Body of pancreas (tissue), 4 donors: ENCODE results near the gene TBL1X. TPM values are rescaled to one million over a fixed set of nuclear protein-coding genes. Genes with fewer than 3 reads are reported as not detected.

Experiments
- ATAC-seq: fragments of 150-250 bp; one replicate; pipeline ENCODE4 v1.9.1; 2016
- DNase-seq, 4 donors: peaks; one replicate each; pipeline ENCODE4 v3.0.0-alpha.2; 2019
- H3K27ac ChIP-seq, 4 donors: fragments of 200-600 bp; sonication (generic); 1 replicate in 3 of 4; 2 replicates in 1 of 4; pipeline versions ENCODE4 v1.5.1 to v1.6.1; 2016 to 2019; ENCODE audit warnings: mild to moderate bottlenecking in 1 of 4, mixed read lengths in 1 of 4, moderate library complexity in 1 of 4
- H3K27me3 ChIP-seq, 2 donors: fragments of 200-600 bp; sonication (generic); one replicate each; pipeline ENCODE4 v1.6.0; 2016; ENCODE audit warnings: mild to moderate bottlenecking in 1 of 2
- H3K36me3 ChIP-seq, 2 donors: fragments of 200-600 bp; sonication (generic); replicated peaks in 1 of 2; 2 replicates each; pipeline ENCODE4 v1.5.1; 2016; ENCODE audit warnings: low read depth in 2 of 2; ENCODE audit not compliant: insufficient read depth in 1 of 2
- H3K4me1 ChIP-seq: fragments of 200-600 bp; sonication (generic); one replicate; pipeline ENCODE4 v1.6.0; 2016
- H3K4me3 ChIP-seq, 2 donors: fragments of 200-600 bp; sonication (generic); 1 replicate in 1 of 2; 2 replicates in 1 of 2; pipeline ENCODE4 v1.5.1; 2016 to 2019
- H3K9me3 ChIP-seq, 3 donors: fragments of 200-600 bp; sonication (generic); 1 replicate in 2 of 3; 2 replicates in 1 of 3; pipeline ENCODE4 v1.5.1; 2016
- CTCF ChIP-seq, 7 experiments: fragments of 450-650 bp in 4 of 7; fragments of 200-600 bp in 3 of 7; sonication (generic) in 3 of 7; IDR thresholded peaks; one replicate each; pipeline ENCODE4 v1.5.1; 2016 to 2019; ENCODE audit warnings: antibody characterized with exemption in 7 of 7
- POLR2A ChIP-seq, 3 donors: fragments of 450-650 bp; IDR thresholded peaks; one replicate each; pipeline ENCODE4 v1.6.1; 2016; ENCODE audit warnings: antibody characterized with exemption in 3 of 3, mild to moderate bottlenecking in 2 of 3
- WGBS, 2 donors: methylation state at CpG; one replicate each; pipeline ENCODE4 v1.1.5; 2017; 5-methylcytosine and 5-hydroxymethylcytosine counted together
- intact Hi-C: fragments of 100-400 bp; cut with DNase I; formaldehyde crosslinking; loops from one replicate; pipeline ENCODE4 v1.15.1; 2023
- total RNA-seq, 2 donors: library from RNA; depleted of rRNA; stranded (reverse); fragments of >200 nt; gene quantifications; one replicate each; pipeline ENCODE4 v1.1.0, GENCODE V29; 2016

Gene TBL1X
- total RNA-seq, 2 donors from 2014 or later = 7.9 to 16.3 TPM

DNA sequence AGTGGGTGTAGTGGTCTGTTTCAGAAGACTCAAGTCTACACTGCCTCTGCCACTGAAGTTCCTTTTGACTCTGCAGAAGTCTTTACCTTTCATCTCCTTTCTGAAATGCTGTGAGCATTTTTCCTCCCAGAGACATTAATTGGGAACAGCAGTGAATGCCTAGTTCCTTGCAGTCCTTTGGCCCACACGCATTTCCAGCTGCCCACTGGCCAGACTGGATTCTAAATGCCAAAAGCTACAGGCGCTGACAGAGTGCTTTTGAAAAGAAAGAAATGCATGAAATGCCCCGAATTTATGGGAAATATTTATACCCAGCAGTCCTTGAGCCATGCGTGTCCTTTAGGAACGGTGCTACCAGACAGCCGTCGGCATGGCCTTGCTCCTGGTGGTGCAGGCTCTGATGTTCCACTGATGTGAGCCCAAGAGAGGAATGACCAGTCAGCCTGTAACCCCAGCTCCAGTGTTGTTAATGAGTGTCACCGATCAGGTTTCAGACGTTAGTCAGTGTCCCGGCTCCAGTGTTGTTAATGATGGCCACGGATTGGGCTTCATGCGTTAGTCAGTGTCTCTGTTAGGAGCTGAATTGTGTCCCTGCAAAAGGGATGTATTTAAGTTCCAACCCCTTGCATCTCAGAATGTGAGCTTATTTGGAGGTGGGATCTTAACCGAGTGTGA lies 132.6 kb downstream of the TBL1X start:
- no peak for TF ChIP-seq POLR2A (IDR thresholded peaks at IDR 0.05)
- TF ChIP-seq CTCF (IDR thresholded peaks at IDR 0.05) = no peak
- DNase-seq (no peak), ATAC-seq (no peak)
- H3K4me1 ChIP-seq = no peaks in the 10 kb centered on the region
- intact Hi-C loops = no loop called here
- no peaks in the 10 kb centered on the region for H3K9me3 ChIP-seq
- no peaks in the 10 kb centered on the region for H3K27me3 ChIP-seq
- no peaks in the 10 kb centered on the region for H3K36me3 ChIP-seq
- H3K27ac ChIP-seq = no peak overlapping the region
- no peak overlapping the region for H3K4me3 ChIP-seq
- WGBS, 2 donors = 84 to 98% methylated on average over 9 of the region's 13 CpGs

- Histone ChIP-seq H3K36me3 (no peaks in the 10 kb centered on the region), H3K4me3 (no peak overlapping the region), H3K4me1 (no peaks in the 10 kb centered on the region), H3K27ac (no peak overlapping the region), H3K27me3 (no peaks in the 10 kb centered on the region), H3K9me3 (no peaks in the 10 kb centered on the region)
- no peak for TF ChIP-seq CTCF (IDR thresholded peaks at IDR 0.05)
- TF ChIP-seq POLR2A (IDR thresholded peaks at IDR 0.05) = no peak
- intact Hi-C loops = no loop called here
- ATAC-seq = no peak
- DNase-seq = peak; percentile 37 to 60 (median 51)
- WGBS, 2 donors = 17 to 18% methylated on average over 5 to 7 of the region's 7 CpGs
Measured at GRCh38 chrX:9598344-9598743, 133.5 kb downstream of the TBL1X start.

DNA sequence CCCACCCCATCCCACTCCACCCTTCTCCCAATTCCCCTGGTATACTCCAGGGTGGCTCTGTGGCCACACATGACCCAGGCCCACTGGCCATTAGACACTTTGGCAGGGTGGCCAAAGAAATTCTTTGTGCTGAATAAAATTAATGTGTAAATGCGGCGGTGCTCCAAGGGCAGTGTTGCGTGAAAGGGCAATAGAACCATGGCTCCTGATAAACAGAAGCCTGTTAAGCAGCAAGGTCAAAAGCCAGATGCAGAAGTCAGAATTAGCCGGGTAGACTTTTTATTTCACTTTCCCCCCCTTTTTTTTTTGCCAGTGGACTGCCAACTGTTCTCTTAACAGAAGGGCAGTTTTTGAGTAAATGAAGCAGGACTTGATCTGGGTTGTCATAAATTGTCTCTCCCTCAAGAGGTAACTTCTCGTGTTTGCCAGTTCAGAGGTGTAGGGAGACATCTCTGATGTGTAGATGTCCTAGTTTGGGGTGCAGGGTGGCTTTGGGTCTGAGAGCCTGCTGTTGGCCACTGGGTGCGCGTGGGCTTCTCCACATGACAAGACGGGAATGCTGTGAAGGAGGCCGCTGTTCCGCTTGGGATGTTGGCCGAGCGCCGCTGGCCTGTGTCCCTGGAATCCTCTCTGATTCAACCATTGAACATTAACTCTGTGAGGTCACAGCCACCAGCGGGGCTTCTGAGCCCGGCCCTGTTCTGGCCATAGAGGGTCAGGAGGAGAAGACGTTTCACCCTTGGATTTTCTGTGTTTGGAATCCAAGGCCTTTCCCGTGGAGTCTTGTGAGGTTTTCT lies 139.5 kb downstream of the TBL1X start:
- ATAC-seq (peak; percentile 68), DNase-seq (peak; percentile 22 to 55 (median 43))
- H3K27ac ChIP-seq = peak overlapping the region in 3 of 4 donors; percentile 44 to 59 (median 54)
- 56 to 78% methylated on average over 6 to 17 of the region's 17 CpGs for WGBS, 2 donors
- no peak overlapping the region for H3K4me3 ChIP-seq
- peaks cover 3% of the 10 kb centered on the region for H3K4me1 ChIP-seq
- no peaks in the 10 kb centered on the region for H3K27me3 ChIP-seq
- no peaks in the 10 kb centered on the region for H3K9me3 ChIP-seq
- intact Hi-C loops = no loop called here
- TF ChIP-seq POLR2A (IDR thresholded peaks at IDR 0.05) (no peak), CTCF (IDR thresholded peaks at IDR 0.05) (no peak)
- no peaks in the 10 kb centered on the region for H3K36me3 ChIP-seq

- no peak for DNase-seq
- TF ChIP-seq CTCF (IDR thresholded peaks at IDR 0.05) (no peak), POLR2A (IDR thresholded peaks at IDR 0.05) (no peak)
- Histone ChIP-seq H3K9me3 (no peaks in the 10 kb centered on the region), H3K4me3 (no peak overlapping the region), H3K27me3 (no peaks in the 10 kb centered on the region), H3K36me3 (no peaks in the 10 kb centered on the region), H3K27ac (peak overlapping the region in 3 of 4 donors; percentile 44 to 59 (median 54)), H3K4me1 (peaks cover 3% of the 10 kb centered on the region)
- intact Hi-C loops = no loop called here
- WGBS, 2 donors = 72 to 78% methylated on average over 8 of the region's 8 CpGs
- peak; percentile 21 for ATAC-seq
Measured at GRCh38 chrX:9604908-9605306, 140.0 kb downstream of the TBL1X start.
